Forelimb muscle (tissue), 1 donor: Measurements from ENCODE around the gene GATA1. TPM values are rescaled to one million over a fixed set of nuclear protein-coding genes. Genes with fewer than 3 reads are reported as not detected.
"Not testable (repeated sequence)": the region's sequence is repeated elsewhere in the genome, so short reads cannot be mapped to it uniquely, and the experiment has no call there.

Experiments used
- DNase-seq: peaks from one replicate; pipeline ENCODE4 v3.0.0-alpha.2; 2013; ENCODE audit warnings: low read depth
- polyA plus RNA-seq: library from polyadenylated mRNA; unstranded; fragments of 120-200 nt; gene quantifications from one replicate; pipeline ENCODE4 v1.2.1, GENCODE V29; 2013; ENCODE audit not compliant: insufficient read length

GATA1 gene
- polyA plus RNA-seq, 1 donor = 0.22 TPM

GRCh38 chrX:48814722-48815121 is 28.3 kb downstream of the GATA1 start:
- DNase-seq = no peak

GRCh38 chrX:48815266-48815665 is 28.9 kb downstream of the GATA1 start:
- DNase-seq = no peak

DNA sequence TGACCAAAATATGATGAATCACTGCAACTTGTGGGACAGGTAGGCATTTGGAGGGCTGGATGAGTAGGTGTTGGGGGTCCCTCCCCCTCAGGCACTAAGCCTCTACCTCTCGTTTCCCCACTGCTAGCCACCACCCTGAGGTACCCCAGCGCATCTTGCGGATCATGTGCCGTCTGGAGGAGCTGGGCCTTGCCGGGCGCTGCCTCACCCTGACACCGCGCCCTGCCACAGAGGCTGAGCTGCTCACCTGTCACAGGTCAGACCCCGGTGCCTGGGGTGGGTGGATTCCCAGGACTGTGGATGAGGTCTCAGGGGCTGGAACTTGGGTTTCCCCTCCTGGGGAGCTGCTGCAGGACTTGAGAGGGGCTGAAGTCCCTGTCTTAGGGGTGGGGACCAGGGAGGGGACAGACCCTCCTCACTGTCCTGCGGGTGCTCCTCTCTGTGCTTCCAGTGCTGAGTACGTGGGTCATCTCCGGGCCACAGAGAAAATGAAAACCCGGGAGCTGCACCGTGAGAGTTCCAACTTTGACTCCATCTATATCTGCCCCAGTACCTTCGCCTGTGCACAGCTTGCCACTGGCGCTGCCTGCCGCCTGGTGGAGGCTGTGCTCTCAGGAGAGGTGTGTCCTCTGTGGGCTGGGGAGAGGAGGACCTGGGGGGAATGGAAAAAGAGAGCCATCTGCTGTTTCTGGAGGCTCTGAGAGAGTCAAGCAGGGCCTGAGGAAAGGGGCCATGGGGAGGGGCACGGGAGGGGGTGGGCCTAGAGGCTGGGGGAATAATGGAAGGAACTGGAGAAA is 29.8 kb downstream of the GATA1 start:
- DNase-seq = no peak

DNA sequence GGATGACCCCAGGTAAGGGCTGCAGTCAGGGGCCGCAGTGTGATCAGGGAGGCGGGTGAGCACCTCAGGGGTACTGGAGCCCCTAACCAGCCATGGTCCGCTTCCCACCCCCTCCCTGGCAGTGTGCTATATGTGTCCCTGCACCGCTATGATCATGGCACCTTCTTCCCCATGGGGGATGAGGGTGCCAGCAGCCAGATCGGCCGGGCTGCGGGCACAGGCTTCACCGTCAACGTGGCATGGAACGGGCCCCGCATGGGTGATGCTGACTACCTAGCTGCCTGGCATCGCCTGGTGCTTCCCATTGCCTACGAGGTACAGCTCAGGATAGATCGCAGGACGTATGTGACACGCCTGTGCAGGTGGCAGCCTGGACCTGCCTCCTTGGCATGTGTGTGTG is 31.7 kb downstream of the GATA1 start:
- DNase-seq = no peak

DNA sequence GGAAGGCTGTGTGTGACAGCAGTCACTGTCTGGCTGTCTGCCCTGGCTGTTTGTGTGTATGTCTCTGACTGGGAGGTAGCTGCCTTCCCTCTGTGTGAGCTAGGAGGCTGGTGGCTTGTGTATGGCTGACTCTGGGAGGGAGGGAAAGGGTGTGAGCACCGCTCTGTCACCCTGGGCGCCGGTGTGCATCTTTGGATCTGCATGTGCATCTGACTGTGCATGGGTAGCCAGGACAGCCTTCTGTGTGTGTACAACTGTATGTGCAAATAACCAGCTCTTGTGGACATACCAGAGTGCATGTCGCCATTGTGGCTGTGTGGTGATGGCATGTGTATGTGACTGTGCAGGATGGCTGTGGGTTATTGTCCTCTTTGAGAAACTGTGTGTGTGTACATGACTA is 32.5 kb downstream of the GATA1 start:
- DNase-seq = no peak

- DNase-seq = not testable (repeated sequence)
These were observed 33.0 kb downstream of the GATA1 start for GRCh38 chrX:48819394-48819793.

- no peak for DNase-seq
These were observed 36.7 kb downstream of the GATA1 start for GRCh38 chrX:48823053-48823452.

- no peak for DNase-seq
These were observed 37.7 kb downstream of the GATA1 start for GRCh38 chrX:48824066-48824465.

DNA sequence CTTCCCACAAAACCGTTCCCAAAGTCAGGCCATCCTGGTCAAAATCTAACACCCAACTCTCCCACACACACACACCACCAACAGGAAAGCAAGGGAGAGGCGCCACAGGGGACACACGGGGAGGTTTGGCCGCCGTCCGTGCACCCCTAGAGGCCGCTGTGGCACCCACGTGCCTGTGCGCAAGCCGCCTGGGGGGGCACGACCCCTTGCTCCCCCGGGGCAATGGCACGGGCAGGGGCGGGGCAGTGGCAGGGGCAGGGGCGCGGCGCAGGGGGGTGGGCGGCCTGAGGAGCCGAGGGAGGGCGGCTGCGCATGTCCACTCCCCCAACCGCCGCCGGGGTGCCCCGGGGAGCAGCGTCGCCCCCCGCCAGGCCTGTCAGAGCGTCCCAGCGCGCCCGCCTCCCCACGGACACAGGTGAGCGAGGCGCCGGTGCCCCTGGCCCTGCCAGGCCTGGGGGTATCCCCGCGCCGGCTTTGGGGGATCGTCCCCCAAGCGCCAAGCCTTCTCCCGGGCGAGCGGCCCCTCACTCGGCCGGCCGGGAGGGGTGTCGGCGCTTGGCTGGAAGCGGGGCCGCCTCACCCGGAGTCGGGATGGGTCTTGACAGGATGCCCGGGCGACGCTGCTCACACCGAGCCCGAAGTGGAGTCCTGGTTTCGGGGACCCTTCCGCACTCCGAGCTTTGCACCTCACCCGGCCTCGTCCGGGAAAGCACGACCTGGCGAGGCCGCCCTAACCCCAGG is 39.9 kb downstream of the GATA1 start, which contains the start of gene ERAS:
Gene ERAS (plus strand): TSS at position 379 of the 741 bp plus-strand sequence. CDS start 2,611 bp downstream, outside the sequence.
- no peak for DNase-seq

DNA sequence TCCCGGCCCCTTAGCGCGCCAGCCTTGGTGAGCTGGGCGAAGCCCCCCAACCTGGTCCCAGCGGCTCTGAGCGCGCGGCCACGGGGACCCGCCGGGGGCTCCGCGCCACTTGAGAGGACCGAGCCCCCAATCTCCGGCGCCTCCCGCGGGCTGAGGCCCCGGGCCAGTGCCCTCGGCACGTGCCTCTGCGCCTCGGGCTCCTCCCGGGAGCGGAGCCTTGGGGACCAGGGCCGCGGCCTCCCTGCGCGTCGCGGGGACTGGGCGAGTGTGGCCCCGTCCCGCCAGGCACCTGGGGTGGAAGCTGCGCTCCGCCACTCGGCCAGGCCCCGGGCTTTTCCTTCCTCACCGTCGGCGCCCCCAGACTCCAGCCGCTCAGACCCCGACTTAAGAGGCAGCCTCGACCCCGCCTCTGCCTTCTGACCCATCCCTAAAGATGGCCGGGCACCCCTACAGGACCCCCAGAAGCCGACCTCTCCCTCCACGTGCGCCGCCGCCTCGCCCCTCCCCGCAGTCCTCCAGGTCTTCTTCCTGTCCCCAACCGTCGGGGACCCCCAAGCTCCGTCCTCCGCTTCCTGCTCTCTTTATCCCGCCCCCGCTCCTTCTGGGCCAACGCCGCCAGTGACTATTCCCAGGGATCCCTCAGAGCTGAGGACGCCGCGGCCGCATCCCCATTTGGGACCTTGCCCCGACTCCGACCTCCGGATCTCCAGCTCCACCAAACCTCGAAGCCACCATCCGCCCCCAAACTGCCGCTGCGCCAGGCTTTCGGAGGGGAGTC is 40.7 kb downstream of the GATA1 start:
- no peak for DNase-seq

- no peak for DNase-seq
These were observed 41.2 kb downstream of the GATA1 start for GRCh38 chrX:48827654-48827968.

- DNase-seq = no peak
These were observed 42.8 kb downstream of the GATA1 start for GRCh38 chrX:48829016-48829735.

DNA sequence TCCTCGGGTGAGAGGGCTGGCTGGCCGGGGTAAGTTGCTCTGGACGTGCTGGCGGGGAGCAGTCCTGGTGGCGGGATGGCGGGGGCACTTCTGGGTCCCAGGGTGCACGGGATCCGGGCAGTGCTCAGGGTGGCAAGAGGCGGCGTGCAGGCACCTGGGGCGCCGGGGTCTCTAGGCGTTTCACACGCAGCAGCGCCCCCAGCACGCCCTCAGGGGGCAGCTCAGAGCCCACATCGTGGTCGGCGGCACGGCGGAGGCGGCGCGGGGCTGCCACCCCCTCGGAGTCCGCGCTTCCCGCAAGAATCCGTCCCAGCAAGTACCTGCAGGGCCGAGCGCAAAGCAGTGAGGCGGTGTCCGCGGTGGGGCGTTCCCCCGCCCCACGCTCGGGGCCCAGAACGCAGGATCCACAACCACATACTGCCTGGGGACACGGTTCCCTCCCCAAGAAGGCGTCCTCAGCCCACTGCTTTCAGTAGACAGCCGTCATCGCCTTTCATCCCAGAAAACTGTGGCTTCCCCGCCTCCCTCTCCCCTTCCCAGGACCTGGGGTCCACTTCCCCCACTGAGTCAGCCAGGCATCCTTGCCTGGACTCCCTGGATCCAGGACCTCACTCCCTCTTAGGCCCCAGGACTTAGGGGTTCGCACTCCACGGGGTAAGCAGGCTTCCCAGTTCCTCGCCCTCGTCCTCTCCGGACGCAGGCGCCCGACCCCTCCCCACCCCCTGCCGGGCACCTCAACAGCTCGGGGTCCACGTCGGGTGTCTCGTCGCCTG is 44.9 kb downstream of the GATA1 start:
- no peak for DNase-seq

DNA sequence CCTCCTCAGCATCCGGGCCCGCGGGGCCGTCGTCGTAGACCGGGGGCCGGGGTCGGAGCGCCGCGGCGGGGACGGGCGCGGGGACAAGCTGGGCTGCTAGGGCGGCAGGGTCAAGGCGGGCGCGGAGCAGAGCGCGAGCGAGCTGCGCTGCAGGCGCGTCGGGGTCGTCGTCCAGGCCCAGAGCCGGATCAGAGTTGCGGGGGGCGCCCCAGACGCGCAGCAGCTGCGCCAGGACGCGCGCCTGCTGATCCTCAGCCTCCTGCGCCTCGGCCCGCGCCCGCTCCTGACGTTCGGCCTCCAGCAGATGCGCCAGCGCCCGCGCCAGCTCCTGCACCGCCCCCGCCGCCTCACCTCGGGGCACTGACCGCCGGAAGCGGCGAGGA is 45.5 kb downstream of the GATA1 start:
- DNase-seq = no peak

DNA sequence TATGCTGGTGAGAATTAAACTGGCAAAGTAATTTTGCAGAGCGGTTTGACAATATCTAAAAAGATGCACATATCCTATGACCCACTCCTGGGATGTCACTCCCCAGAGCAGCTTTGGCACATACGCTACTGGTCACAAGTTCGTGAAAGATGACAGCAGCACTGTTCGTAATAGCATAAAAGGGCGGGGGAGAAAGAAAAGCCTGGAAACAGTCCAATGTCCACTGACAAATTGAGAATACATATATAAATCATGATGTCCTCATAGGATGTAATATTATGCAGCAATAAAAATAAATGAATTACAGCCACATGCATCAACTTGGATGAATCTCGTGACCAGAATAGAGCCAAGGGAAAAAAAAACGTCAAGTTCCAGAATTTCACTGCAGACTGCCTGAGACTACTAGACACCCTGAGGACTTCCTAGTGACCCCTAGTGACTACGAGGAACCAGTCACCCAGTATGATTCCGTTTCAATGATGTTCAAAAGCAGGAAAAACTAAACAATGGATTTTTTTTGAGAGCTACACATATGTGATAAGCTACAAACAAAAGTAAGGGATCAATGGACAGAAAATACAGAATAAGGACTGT is 47.2 kb downstream of the GATA1 start:
- DNase-seq = no peak

DNA sequence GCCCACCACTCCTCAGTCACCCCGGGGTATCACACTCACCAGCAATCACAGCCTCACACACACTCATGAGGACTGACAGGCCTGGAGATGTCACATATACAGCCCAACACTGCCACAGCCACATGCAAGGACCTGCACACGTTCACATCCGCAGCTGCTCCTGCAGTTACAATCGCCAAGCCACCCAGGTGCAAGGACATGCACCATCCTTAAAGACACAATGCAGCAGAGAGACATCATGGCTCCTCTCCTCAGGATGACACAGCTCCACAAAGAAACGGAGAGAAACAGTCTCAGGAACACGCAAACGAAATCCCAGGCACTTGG is 48.0 kb downstream of the GATA1 start:
- DNase-seq = no peak

- no peak for DNase-seq
These were observed 49.3 kb downstream of the GATA1 start, which contains the start of gene PCSK1N for GRCh38 chrX:48835524-48836329. PCSK1N (minus strand) TSS chrX:48835610; CDS start chrX:48835532, 78 bp downstream.

DNA sequence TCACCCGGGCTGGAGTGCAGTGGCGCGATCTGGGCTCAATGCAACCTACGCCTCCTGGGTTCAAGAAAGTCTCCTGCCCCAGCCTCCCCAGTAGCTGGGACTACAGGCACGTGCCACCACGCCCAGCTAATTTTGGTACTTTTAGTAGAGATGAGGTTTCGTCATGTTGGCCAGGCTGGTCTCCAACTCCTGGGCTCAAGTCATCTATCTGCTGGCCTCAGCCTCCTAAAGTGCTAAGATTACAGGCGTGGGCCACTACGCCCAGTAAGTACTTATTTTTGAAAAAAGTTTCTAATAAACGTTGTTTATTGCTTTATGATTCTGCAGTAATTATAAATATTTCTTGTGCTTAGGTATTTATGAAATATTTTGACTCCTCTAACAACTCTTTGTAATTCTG is 53.3 kb downstream of the GATA1 start:
- DNase-seq = no peak
